Daoy (cell line): Measurements from ENCODE around the gene ANKMY1. TPM values are rescaled to one million over a fixed set of nuclear protein-coding genes. Genes with fewer than 3 reads are reported as not detected.
A peak's percentile ranks its signal among the peaks of the same experiment; 100 is the strongest.

Experiments
- DNase-seq: peaks from one replicate; pipeline ENCODE4 v3.0.0-alpha.2; 2015; ENCODE audit warnings: low read depth
- total RNA-seq: library from RNA; depleted of rRNA; stranded (reverse); fragments of >200 nt; shearing (Covaris generic); gene quantifications from 2 replicates; pipeline ENCODE4 v1.2.3, GENCODE V29; 2014; rRNA removed

Gene ANKMY1
- total RNA-seq, result 1.8 and 4.7 TPM in 2 replicates

GRCh38 chr2:240557808-240558207, at the start of gene ANKMY1:
Gene ANKMY1 (minus strand): TSS chr2:240557988. CDS start chr2:240557335, 653 bp downstream.
- DNase-seq, result peak; percentile 86

- no peak for DNase-seq
These were observed 48.3 kb upstream of the ANKMY1 start for GRCh38 chr2:240605867-240606743.

- DNase-seq, result no peak
These were observed 47.3 kb upstream of the ANKMY1 start for GRCh38 chr2:240604939-240605716.

GRCh38 chr2:240604291-240604938, 46.6 kb upstream of the ANKMY1 start:
- DNase-seq, result no peak

- no peak for DNase-seq
These were observed 46.1 kb upstream of the ANKMY1 start for GRCh38 chr2:240603846-240604245.

- DNase-seq, result no peak
These were observed 45.5 kb upstream of the ANKMY1 start for GRCh38 chr2:240603081-240603835.

- no peak for DNase-seq
These were observed 44.7 kb upstream of the ANKMY1 start for GRCh38 chr2:240602266-240603050.

- no peak for DNase-seq
These were observed 44.0 kb upstream of the ANKMY1 start for GRCh38 chr2:240601831-240602160.

GRCh38 chr2:240601061-240601830, 43.5 kb upstream of the ANKMY1 start:
- no peak for DNase-seq

GRCh38 chr2:240600451-240600961, 42.7 kb upstream of the ANKMY1 start:
- DNase-seq, result no peak

GRCh38 chr2:240599141-240599583, 41.4 kb upstream of the ANKMY1 start:
- DNase-seq, result no peak

- DNase-seq, result no peak
These were observed 40.6 kb upstream of the ANKMY1 start for GRCh38 chr2:240598311-240598911.

- no peak for DNase-seq
These were observed 39.8 kb upstream of the ANKMY1 start for GRCh38 chr2:240597419-240598181.

- DNase-seq, result no peak
These were observed 39.2 kb upstream of the ANKMY1 start for GRCh38 chr2:240597054-240597418.

- DNase-seq, result no peak
These were observed 38.7 kb upstream of the ANKMY1 start for GRCh38 chr2:240596491-240596931.

- DNase-seq, result no peak
These were observed 38.3 kb upstream of the ANKMY1 start for GRCh38 chr2:240596080-240596460.

- peak; percentile 33 for DNase-seq
These were observed 37.7 kb upstream of the ANKMY1 start for GRCh38 chr2:240595381-240596079.
